GM12892 (cell line): ENCODE results near the gene EEA1.

Source experiments
- DNase-seq: peaks from one replicate; pipeline ENCODE4 v3.0.0; 2011; ENCODE audit not compliant: insufficient read length
- FAIRE-seq: peaks from 2 replicates; lab custom pipeline; 2011; peaks lifted over from hg19 to GRCh38; lab: Jason Lieb, UNC
- POLR2A ChIP-seq: IDR thresholded peaks from 2 replicates; pipeline ENCODE4 v1.6.1; 2011; ENCODE audit warnings: low read depth, low read length, control low read depth
- POLR2AphosphoS5 ChIP-seq: IDR thresholded peaks from 2 replicates; pipeline ENCODE4 v1.6.1; 2011; ENCODE audit warnings: low read depth, low read length, control low read depth
- TAF1 ChIP-seq: IDR thresholded peaks from 2 replicates; pipeline ENCODE4 v1.6.1; 2011; ENCODE audit warnings: low read depth, mild to moderate bottlenecking, control low read depth, low read length, borderline replicate concordance

Gene EEA1

GRCh38 chr12:92952394-92952793, 23.3 kb upstream of the EEA1 start:
- DNase-seq (no peak), FAIRE-seq (no peak)
- TF ChIP-seq TAF1 (no peak), POLR2AphosphoS5 (no peak), POLR2A (no peak)

DNA sequence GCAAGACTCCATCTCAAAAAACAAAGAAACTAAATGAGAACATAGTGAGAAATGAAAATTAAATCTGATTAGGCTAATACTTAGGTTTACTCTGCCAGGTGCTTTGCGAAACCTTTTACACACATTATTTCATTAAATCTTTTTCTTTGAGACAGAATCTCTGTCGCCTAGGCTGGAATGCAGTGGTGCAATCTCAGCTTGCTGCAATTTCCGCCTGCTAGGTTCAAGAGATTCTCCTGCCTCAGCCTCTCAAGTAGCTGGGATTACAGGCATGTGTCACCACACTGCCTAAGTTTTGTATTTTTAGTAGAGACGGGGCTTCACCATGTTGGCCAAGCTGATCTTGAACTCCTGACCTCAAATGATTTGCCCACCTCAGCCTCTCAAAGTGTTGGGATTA, 21.9 kb upstream of the EEA1 start:
- no peak for DNase-seq
- FAIRE-seq: no peak
- TF ChIP-seq POLR2AphosphoS5 (no peak), POLR2A (no peak), TAF1 (no peak)

DNA sequence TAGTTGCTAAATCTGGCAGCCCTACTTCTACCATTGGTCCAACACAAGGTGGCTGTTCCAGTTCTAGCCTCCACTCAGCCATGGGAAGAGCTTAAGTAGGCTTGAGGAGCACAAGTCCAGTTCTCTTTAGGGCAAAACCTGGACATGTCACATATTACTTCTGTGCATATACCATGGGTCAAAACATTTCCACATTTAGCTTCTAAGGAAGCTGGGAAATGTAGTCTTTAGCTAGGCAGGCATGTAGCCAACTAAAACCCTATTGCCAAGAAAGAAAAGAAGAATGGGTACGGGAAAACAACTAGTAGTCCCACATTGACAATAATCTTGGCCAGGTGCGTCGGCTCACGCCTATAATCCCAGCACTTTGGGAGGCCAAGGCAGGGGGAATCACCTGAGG, 20.9 kb upstream of the EEA1 start:
- no peak for DNase-seq
- FAIRE-seq: no peak
- TF ChIP-seq POLR2AphosphoS5 (no peak), POLR2A (no peak), TAF1 (no peak)

- no peak for FAIRE-seq
- TF ChIP-seq TAF1 (no peak), POLR2AphosphoS5 (no peak), POLR2A (no peak)
These were observed 20.4 kb upstream of the EEA1 start for GRCh38 chr12:92949466-92949865.

GRCh38 chr12:92947589-92948215, 18.6 kb upstream of the EEA1 start:
- no peak for FAIRE-seq
- TF ChIP-seq TAF1 (no peak), POLR2AphosphoS5 (no peak), POLR2A (no peak)
- no peak for DNase-seq

More at GRCh38 chr12:92949466-92949865, 20.4 kb upstream of the EEA1 start:
- no peak for DNase-seq

GRCh38 chr12:92945659-92946220, 16.6 kb upstream of the EEA1 start:
- FAIRE-seq (no peak), DNase-seq (no peak)
- no peak for TF ChIP-seq TAF1
- no peak for TF ChIP-seq POLR2AphosphoS5
- TF ChIP-seq POLR2A: no peak

DNA sequence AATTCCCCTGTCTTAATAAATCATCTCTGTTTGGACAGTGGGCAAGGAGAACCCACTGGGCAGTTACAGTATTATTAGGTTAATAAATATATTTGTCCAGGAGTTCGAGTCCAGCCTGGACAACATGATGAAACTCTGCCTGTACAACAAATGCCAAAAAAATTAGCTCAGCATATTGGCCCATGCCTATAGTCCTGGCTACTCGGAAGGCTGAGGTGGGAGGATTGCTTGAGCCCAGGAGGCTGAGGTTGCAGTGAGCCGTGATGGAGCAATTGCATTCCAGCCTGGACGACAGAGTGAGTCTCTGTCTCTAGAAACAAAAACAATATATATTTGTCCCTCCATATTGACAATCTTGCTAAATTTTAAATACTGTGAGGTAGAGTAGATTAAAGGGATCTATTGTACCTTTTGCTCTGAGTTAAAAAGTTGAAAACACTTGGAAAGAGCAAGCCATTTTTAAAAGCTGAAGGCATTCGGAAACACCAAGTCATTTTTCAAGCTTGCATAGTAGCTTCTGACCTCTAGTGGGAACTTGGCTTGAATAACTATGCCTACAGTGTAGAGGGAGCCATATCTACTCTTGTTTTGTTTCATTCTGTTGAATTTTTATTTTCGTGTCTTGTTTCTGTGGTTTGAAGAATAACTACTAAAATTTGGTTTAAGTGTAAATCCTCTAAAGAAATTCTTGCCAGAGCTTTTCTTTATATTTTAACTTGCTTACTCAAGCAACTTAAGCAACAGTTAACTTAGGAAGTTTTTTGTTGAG, 14.6 kb upstream of the EEA1 start:
- FAIRE-seq (no peak), DNase-seq (no peak)
- TF ChIP-seq TAF1: no peak
- TF ChIP-seq POLR2AphosphoS5: no peak
- no peak for TF ChIP-seq POLR2A

- TF ChIP-seq POLR2A: no peak
- no peak for TF ChIP-seq POLR2AphosphoS5
- no peak for TF ChIP-seq TAF1
- DNase-seq (no peak), FAIRE-seq (no peak)
These were observed 13.8 kb upstream of the EEA1 start for GRCh38 chr12:92942905-92943304.

DNA sequence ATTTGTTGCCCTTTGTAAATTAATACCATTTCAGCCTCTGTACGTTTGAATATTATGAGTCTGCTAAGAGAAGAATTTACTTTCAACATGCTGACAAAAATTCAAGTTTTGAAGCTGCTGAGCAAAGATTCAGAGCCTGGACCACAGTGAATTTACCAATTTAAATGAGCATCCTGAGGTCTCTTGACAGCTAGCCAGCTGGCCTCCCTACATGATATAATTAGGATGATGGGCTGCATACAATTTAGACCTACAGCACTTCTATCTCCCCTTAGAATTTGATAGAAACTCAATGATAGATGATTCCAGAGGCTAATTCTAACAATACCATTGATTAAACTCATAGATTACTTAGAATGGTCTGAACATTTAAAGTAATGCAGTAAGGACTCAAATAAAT, 10.0 kb upstream of the EEA1 start:
- TF ChIP-seq TAF1 (no peak), POLR2AphosphoS5 (no peak), POLR2A (no peak)
- FAIRE-seq (no peak), DNase-seq (no peak)

DNA sequence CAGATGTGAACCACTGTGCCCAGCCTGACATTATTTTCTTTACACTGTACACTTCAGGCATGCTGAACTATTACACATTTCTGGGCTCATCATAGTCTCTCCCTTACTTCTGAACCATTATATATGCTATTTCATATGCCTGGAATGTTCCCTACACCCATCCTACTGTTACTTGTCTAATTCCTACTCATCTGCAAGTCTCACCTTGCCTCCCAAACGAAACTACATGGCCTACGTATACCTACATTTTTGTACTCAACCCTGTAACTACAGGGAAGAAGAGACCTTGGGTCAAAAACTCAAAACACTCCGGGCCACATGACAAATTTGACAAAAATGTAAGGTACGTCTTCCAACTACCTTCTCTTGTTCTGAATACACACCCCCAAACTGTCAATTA, 9.5 kb upstream of the EEA1 start:
- DNase-seq: no peak
- no peak for FAIRE-seq
- TF ChIP-seq TAF1 (no peak), POLR2A (no peak), POLR2AphosphoS5 (no peak)

- no peak for DNase-seq
- FAIRE-seq: no peak
- TF ChIP-seq TAF1 (no peak), POLR2AphosphoS5 (no peak), POLR2A (no peak)
These were observed 8.9 kb upstream of the EEA1 start for GRCh38 chr12:92938018-92938417.
